HepG2 (cell line): Measurements from ENCODE around the gene ZNF792.

Source experiments
- GABPA ChIP-seq, 2 experiments: IDR thresholded peaks; 2 replicates each; pipeline ENCODE4 v1.6.1; 2011 to 2016; ENCODE audit warnings: low read depth in 2 of 2, low read length in 1 of 2, missing biosample characterization in 1 of 2, missing genetic modification characterization in 1 of 2
- KLF13 ChIP-seq: sonication (generic); formaldehyde crosslinking; IDR thresholded peaks from 2 replicates; pipeline ENCODE4 v1.4.0; 2020; ENCODE audit warnings: mild to moderate bottlenecking, missing genetic modification reagents
- NFRKB ChIP-seq: fragments of 450-650 bp; IDR thresholded peaks from 2 replicates; pipeline ENCODE4 v1.6.1; 2017
- POLR2AphosphoS5 ChIP-seq: IDR thresholded peaks from 2 replicates; pipeline ENCODE4 v1.6.1; 2012; ENCODE audit warnings: low read depth, low read length
- RNF2 ChIP-seq: fragments of 450-650 bp; conservative IDR thresholded peaks from 2 replicates; pipeline ENCODE4 v1.6.1; 2016; ENCODE audit warnings: low read depth
- ZFP36 ChIP-seq: fragments of 150-350 bp; IDR thresholded peaks from 2 replicates; pipeline ENCODE4 v1.6.1; 2018; ENCODE audit warnings: borderline replicate concordance, low read length, low read depth; ENCODE audit not compliant: partially characterized antibody
- ZKSCAN8 ChIP-seq: IDR thresholded peaks from 2 replicates; pipeline ENCODE4 v1.6.1; 2016; ENCODE audit warnings: borderline replicate concordance, missing genetic modification reagents, missing compliant biosample characterization
- ZSCAN31 ChIP-seq: sonication (generic); formaldehyde crosslinking; IDR thresholded peaks from 2 replicates; pipeline ENCODE4 v1.5.0; 2020; ENCODE audit warnings: low read depth, mild to moderate bottlenecking, missing genetic modification reagents
- TF ChIP-seq, protein P1 (sequence below): sonication (generic); formaldehyde crosslinking; IDR thresholded peaks from 2 replicates; pipeline ENCODE4 v1.5.0; 2020; ENCODE audit warnings: mild to moderate bottlenecking, missing genetic modification reagents, moderate library complexity

GRCh38 chr19:34961775-34962686 is 2.0 kb downstream of the ZNF792 start:
- TF ChIP-seq POLR2AphosphoS5 (no peak), ZSCAN31 (CRISPR knock-in tag) (no peak), GABPA (IDR thresholded peaks at IDR 0.05; ENCODE audit: low read depth, low read length) (peak; percentile 35; the same call in 1 of the 2 replicates), GABPA (CRISPR knock-in tag; IDR thresholded peaks at IDR 0.05; ENCODE audit: low read depth) (peak; percentile 88), KLF13 (CRISPR knock-in tag) (no peak), ZKSCAN8 (CRISPR knock-in tag) (no peak), RNF2 (no peak), ZFP36 (no peak), NFRKB (no peak)
- TF ChIP-seq, protein P1, sequence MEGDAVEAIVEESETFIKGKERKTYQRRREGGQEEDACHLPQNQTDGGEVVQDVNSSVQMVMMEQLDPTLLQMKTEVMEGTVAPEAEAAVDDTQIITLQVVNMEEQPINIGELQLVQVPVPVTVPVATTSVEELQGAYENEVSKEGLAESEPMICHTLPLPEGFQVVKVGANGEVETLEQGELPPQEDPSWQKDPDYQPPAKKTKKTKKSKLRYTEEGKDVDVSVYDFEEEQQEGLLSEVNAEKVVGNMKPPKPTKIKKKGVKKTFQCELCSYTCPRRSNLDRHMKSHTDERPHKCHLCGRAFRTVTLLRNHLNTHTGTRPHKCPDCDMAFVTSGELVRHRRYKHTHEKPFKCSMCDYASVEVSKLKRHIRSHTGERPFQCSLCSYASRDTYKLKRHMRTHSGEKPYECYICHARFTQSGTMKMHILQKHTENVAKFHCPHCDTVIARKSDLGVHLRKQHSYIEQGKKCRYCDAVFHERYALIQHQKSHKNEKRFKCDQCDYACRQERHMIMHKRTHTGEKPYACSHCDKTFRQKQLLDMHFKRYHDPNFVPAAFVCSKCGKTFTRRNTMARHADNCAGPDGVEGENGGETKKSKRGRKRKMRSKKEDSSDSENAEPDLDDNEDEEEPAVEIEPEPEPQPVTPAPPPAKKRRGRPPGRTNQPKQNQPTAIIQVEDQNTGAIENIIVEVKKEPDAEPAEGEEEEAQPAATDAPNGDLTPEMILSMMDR (CRISPR knock-in tag): no peak
